Fibroblast of skin of right biceps (primary cell): ENCODE data around the gene CDC42EP1.

Experiments used
- DNase-seq: peaks from one replicate; pipeline ENCODE4 v3.0.0-alpha.2; 2013

Gene CDC42EP1

DNA sequence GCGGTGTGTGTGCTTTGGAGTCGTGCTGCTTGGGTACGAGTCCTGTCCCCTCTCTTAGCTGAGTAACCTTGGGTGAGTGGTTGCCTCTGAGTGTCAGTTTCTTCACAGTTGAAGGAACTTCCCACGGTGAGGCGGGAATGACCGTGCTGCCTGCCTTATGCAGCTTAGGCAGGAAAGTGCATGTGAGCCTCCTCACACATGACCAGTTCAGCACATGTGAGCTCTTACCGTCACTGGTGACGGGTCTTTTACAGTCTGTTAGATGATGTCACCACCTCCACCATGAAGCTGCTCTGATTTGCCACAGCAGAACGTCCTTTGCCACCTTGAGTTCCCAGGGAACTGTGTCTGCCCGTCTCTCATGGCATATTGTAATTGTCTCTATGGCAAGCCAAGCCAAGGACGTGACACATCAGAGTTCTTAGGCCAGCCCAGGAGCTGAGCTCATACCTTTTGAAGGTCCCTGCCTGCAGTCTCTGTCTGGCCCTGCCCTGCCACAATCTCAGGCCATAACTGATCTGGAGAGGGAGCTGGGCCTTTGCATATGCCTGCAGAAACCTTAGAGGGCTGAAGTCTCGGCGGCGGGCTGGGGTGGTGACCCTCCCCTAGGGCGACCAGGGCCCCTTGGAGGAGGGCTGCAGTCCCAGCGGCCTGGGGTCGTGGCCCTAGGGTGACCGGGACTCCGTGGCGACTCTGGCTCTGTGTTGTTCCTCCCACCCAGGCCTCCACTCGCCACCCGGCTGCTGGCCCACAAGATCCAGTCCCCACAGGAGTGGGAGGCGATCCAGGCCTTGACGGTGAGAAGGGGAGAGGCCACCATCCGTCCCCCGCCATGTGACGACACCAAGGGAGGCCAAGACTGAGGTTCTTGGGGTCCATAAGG lies 56.2 kb downstream of the CDC42EP1 start:
- DNase-seq, result no peak

DNA sequence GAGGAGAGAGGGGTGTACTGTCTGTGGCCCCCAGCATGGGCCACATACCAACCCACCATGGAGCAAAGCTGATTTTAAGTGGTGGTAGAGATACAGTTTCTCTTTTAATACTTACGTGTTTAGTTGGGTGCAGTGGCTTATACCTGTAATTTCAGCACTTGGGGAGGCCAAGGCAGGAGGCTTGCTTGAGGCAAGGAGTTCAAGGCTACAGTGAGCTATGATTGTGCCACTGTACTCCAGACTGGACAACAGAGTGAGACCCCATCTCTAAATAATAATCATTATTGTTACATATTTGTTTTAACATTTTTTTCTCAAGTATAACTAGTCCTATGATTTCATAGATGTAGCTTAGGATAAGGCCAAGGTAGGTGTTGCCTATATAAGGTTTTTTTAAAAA lies 57.2 kb downstream of the CDC42EP1 start:
- DNase-seq, result no peak

DNA sequence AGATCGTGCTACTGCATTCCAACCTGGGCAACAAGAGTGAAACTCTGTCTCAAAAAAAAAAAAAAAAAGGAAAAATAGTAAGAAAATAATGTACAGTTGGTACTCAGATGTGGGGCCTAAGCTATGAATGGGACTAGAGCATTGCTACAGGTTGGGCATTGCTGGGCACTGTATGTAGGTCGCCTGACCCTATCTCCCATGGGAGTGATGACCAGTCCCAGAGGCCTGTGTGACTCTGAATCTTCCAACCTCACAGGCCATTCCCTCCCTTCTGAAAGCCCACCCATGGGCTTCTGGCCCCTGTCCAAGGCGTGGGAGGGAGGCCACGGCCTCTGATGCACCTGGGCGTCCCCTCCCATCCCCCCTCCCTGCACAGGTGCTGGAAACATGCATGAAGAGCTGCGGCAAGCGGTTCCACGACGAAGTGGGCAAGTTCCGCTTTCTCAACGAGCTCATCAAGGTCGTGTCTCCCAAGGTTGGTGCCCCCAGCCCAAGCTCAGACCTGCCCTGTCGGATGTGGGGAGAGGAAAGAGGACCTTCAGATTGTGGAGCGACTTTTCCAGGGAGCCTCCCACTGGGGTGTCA lies 57.9 kb downstream of the CDC42EP1 start:
- DNase-seq, result no peak

DNA sequence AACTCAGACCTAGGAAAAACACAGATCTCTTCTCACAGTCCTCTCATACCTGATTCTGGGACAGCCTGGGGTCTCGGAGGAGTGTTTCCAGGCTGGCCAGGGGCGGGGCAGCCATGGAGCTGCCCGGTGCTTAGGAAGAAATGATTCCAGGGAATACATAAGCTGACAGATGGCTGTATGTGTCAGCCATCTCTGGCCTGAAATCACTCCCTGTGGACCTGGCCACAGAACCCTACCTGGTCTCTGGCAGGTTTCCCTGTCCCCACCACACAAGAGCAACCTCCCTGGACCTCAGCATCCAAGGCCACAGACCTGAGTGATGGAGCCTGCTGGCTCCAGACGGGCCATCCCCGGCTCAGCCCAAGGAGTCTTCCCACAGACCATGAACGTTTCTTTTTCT lies 58.4 kb downstream of the CDC42EP1 start:
- DNase-seq, result no peak
